Adrenal gland (tissue), 12 donors: ENCODE results near the gene ATXN7L1. TPM values are rescaled to one million over a fixed set of nuclear protein-coding genes. Genes with fewer than 3 reads are reported as not detected.

ENCODE experiments used
- DNase-seq, 7 donors: peaks; one replicate each; pipeline ENCODE4 v3.0.0-alpha.2; 2019 to 2020
- H3K27ac ChIP-seq, 5 donors: fragments of 200-600 bp; sonication (generic) in 4 of 5; 1 replicate in 3 of 5; 2 replicates in 2 of 5; pipeline versions ENCODE4 v1.5.1 to v1.8.0; 2016 to 2020; ENCODE audit warnings: mild to moderate bottlenecking in 1 of 5
- H3K27me3 ChIP-seq: fragments of 200-600 bp; 2 replicates; pipeline ENCODE4 v1.8.0; 2021
- H3K36me3 ChIP-seq, 2 donors: fragments of 200-600 bp; replicated peaks in 1 of 2; 1 replicate in 1 of 2; 2 replicates in 1 of 2; pipeline versions ENCODE4 v1.5.1 to v1.8.0; 2018 to 2022
- H3K4me1 ChIP-seq, 2 donors: fragments of 200-600 bp; replicated peaks in 1 of 2; 1 replicate in 1 of 2; 2 replicates in 1 of 2; pipeline versions ENCODE4 v1.5.1 to v1.8.0; 2018 to 2021
- H3K4me3 ChIP-seq, 4 donors: fragments of 200-600 bp; sonication (generic) in 3 of 4; one replicate each; pipeline ENCODE4 v1.5.1; 2016 to 2018
- H3K9me3 ChIP-seq, 3 donors: fragments of 200-600 bp; sonication (generic) in 1 of 3; replicated peaks in 1 of 3; 1 replicate in 2 of 3; 2 replicates in 1 of 3; pipeline versions ENCODE4 v1.5.1 to v1.8.0; 2016 to 2021
- CTCF ChIP-seq, 6 experiments: fragments of 450-650 bp in 4 of 6; fragments of 200-600 bp in 2 of 6; sonication (generic) in 1 of 6; IDR thresholded peaks; 1 replicate in 5 of 6; 2 replicates in 1 of 6; pipeline versions ENCODE4 v1.5.1 to v1.8.0; 2016 to 2021; ENCODE audit warnings: antibody characterized with exemption in 6 of 6, mild to moderate bottlenecking in 2 of 6, moderate library complexity in 1 of 6
- POLR2A ChIP-seq, 2 donors: fragments of 450-650 bp; IDR thresholded peaks; one replicate each; pipeline ENCODE4 v1.6.1; 2017; ENCODE audit warnings: antibody characterized with exemption in 2 of 2, mild to moderate bottlenecking in 2 of 2, moderate library complexity in 1 of 2
- WGBS, 4 donors: extraction: QIAGEN DNeasy Blood & Tissue Kit in 2 of 4; methylation state at CpG; one replicate each; pipeline versions ENCODE4 v1.1.5 to v1.1.7; 2013 to 2017; 5-methylcytosine and 5-hydroxymethylcytosine counted together
- intact Hi-C, 2 donors: fragments of 100-400 bp; cut with DNase I; formaldehyde crosslinking; loops; one replicate each; pipeline versions ENCODE4 v1.14.1 to v1.15.0; 2022 to 2023
- polyA plus RNA-seq, 3 donors: library from polyadenylated mRNA; stranded (reverse); fragments of 200-250 nt in 2 of 3; fragments of 350-450 nt in 1 of 3; fragmentation: Illumina TruSeq in 1 of 3; extraction: RNeasy Lipid Tissue Mini Kit (QIAGEN cat#74804) in 1 of 3; gene quantifications; one replicate each; pipeline ENCODE4 v1.2.3, GENCODE V29; 2013 to 2014
- total RNA-seq, 9 donors: library from RNA; depleted of rRNA in 4 of 9; stranded (reverse); fragments of >200 nt in 4 of 9; fragments of 120-200 nt in 1 of 9; fragmentation: NEBNext Ultra II Directional in 1 of 9; extraction: Animal tissue kit (Norgen Biotek cat#: 25700) in 1 of 9; gene quantifications; one replicate each; pipeline versions ENCODE4 v1.1.0 to v1.2.4, GENCODE V29; 2013 to 2023
- donor health status: healthy with polysubstance abuse.
- donor health status: Bipolar disorder and iron deficiency.
- donor health status: DM: yes; HTN: yes; CAD: no.
- donor health status: DM: no; HTN: no; CAD: no.
- donor health status: DM: no; HTN: no; CAD: no.
- donor health status: DM: yes; HTN: yes; CAD: no.

The ATXN7L1 gene
- total and polyA plus RNA-seq, 12 donors = 3.6 to 24.6 (median 9.0) TPM

GRCh38 chr7:105816266-105816843 is 60.0 kb downstream of the ATXN7L1 start:
- TF ChIP-seq CTCF (IDR thresholded peaks at IDR 0.05) (no peak), POLR2A (IDR thresholded peaks at IDR 0.05) (no peak)
- Histone ChIP-seq H3K4me3 (no peak overlapping the region), H3K36me3 (no peaks in the 10 kb centered on the region), H3K27me3 (no peaks in the 10 kb centered on the region), H3K9me3 (no peaks in the 10 kb centered on the region), H3K4me1 (no peaks in the 10 kb centered on the region), H3K27ac (no peak overlapping the region)
- intact Hi-C loops = no loop called here
- 80 to 89% (median 85%) methylated on average over 5 of the region's 5 CpGs for WGBS, 4 donors
- DNase-seq = no peak

DNA sequence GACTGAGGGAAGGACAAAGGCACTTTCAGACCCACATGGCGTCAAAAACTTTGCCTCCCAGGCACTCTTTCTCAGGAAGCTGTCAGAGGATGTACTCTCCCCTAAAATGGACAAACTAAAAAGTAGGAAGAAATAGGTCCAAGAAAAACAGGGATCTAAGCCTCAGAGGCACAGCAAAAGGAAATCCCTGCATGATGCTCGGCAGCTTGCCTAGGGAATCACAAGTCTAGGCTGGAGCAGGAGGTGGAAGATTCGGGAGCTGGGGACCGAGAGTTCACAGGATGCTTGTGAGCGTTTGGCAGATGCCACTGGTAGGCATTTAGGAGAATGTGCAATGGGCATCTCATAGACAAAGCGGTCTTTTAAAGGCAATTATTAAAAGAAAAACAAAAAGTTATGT is 60.8 kb downstream of the ATXN7L1 start:
- intact Hi-C loops = no loop called here
- TF ChIP-seq CTCF (IDR thresholded peaks at IDR 0.05) = no peak
- TF ChIP-seq POLR2A (IDR thresholded peaks at IDR 0.05) = no peak
- Histone ChIP-seq H3K4me1 (no peaks in the 10 kb centered on the region), H3K9me3 (no peaks in the 10 kb centered on the region), H3K36me3 (no peaks in the 10 kb centered on the region), H3K27ac (no peak overlapping the region), H3K4me3 (no peak overlapping the region), H3K27me3 (no peaks in the 10 kb centered on the region)
- no peak for DNase-seq
- WGBS, 4 donors = 68 to 84% (median 75%) methylated on average over 6 of the region's 6 CpGs

DNA sequence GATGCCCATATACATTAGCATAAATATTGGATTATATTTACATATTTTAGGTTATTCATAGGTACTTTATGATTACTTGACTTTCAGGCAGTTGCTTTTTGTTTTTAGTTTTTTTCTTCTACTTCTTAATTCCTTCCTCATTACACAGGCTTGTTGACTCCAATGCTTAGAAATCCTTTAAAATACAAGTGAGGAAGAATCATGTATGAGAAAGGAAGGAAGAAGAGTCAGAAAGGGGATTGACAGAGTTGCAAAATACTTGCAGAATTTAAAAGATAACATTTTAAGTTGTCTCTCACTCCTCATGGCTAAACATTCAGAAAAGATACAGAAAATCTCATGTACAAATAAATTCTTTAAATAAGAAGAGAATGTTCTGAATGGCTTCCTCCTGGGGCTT is 61.9 kb downstream of the ATXN7L1 start:
- TF ChIP-seq CTCF (IDR thresholded peaks at IDR 0.05) (no peak), POLR2A (IDR thresholded peaks at IDR 0.05) (no peak)
- no peaks in the 10 kb centered on the region for H3K9me3 ChIP-seq
- H3K27me3 ChIP-seq = no peaks in the 10 kb centered on the region
- no peaks in the 10 kb centered on the region for H3K36me3 ChIP-seq
- H3K4me1 ChIP-seq = no peaks in the 10 kb centered on the region
- intact Hi-C loops = no loop called here
- H3K27ac ChIP-seq = no peak overlapping the region
- DNase-seq = no peak
- no peak overlapping the region for H3K4me3 ChIP-seq

DNA sequence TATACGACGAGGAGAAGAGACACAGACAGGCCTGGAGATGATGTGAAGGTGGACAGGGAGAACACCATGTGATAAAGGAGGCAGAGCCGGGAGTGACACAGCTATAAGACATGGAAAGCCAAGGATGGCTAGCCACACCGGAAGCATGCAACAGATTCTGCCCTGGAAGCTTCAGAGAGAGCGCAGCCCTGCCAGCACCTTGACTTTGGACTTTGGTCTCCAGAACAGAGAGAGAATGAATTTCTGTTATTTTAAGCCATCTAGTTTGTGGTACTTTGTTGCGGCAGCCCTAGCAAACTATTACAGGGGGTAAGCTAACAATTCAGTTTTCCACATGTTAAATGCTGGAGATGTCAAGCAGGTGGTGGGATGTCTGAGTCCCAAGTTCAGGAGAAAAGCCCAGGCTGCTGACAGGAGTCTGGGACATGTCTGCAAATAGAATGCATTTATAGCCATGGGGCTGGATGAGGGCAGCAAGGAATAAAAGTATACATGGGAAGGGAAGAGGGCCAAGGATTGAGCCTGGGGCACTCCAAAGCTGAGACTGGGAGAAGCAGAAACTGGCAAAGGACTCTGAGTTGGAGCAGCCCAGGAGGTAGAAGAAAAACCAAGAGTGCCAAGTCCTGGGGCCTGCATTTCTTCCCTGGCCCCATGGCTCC is 65.1 kb downstream of the ATXN7L1 start:
- intact Hi-C loops = no loop called here
- Histone ChIP-seq H3K27me3 (no peaks in the 10 kb centered on the region), H3K27ac (no peak overlapping the region), H3K9me3 (no peaks in the 10 kb centered on the region), H3K36me3 (no peaks in the 10 kb centered on the region), H3K4me1 (peaks cover 6 to 7% of the 10 kb centered on the region in 2 donors), H3K4me3 (no peak overlapping the region)
- WGBS, 4 donors = 93 to 99% (median 96%) methylated on average over 6 of the region's 6 CpGs
- DNase-seq = no peak
- no peak for TF ChIP-seq POLR2A (IDR thresholded peaks at IDR 0.05)
- TF ChIP-seq CTCF (IDR thresholded peaks at IDR 0.05) = no peak
